Lower leg skin (tissue), 3 donors: ENCODE data around the gene SLC35F4.

Experiments
- CTCF ChIP-seq, 3 donors: fragments of 450-650 bp; IDR thresholded peaks; one replicate each; pipeline ENCODE4 v1.5.1; 2016; ENCODE audit warnings: antibody characterized with exemption in 3 of 3, mild to moderate bottlenecking in 3 of 3, moderate library complexity in 2 of 3
- POLR2A ChIP-seq, 2 donors: fragments of 450-650 bp; IDR thresholded peaks; one replicate each; pipeline ENCODE4 v1.6.1; 2016 to 2017; ENCODE audit warnings: antibody characterized with exemption in 2 of 2, mild to moderate bottlenecking in 1 of 2, moderate library complexity in 1 of 2

- TF ChIP-seq CTCF (IDR thresholded peaks at IDR 0.05) = no peak
- TF ChIP-seq POLR2A (IDR thresholded peaks at IDR 0.05) = no peak
These were observed 129.5 kb downstream of the SLC35F4 start for GRCh38 chr14:57736391-57736790.
